Adrenal gland (tissue), 5 donors: Measurements from ENCODE around the gene CEND1.

Source experiments
- POLR2A ChIP-seq, 2 donors: fragments of 450-650 bp; IDR thresholded peaks; one replicate each; pipeline ENCODE4 v1.6.1; 2017; ENCODE audit warnings: antibody characterized with exemption in 2 of 2, mild to moderate bottlenecking in 2 of 2, moderate library complexity in 1 of 2
- TF ChIP-seq, protein P1 (sequence below), 6 experiments: fragments of 450-650 bp in 4 of 6; fragments of 200-600 bp in 2 of 6; sonication (generic) in 1 of 6; IDR thresholded peaks; 1 replicate in 5 of 6; 2 replicates in 1 of 6; pipeline versions ENCODE4 v1.5.1 to v1.8.0; 2016 to 2021; ENCODE audit warnings: antibody characterized with exemption in 6 of 6, mild to moderate bottlenecking in 2 of 6, moderate library complexity in 1 of 6
- donor health status: DM: no; HTN: no; CAD: no.

DNA sequence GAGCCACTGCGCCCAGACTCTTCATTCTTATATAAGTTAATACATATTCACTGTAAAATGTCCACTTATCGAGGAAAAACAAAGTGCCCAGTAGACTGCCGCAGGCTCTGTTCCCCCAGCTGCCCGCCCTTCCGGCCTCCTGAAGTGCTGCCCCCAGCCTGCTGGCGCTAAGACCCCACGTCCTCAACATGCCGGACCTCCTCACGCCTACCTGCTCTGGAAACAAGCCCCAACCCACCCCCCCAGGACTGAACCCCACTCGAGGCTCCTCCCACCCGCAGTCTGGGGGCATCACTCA is 13.7 kb downstream of the CEND1 start:
- TF ChIP-seq, protein P1, sequence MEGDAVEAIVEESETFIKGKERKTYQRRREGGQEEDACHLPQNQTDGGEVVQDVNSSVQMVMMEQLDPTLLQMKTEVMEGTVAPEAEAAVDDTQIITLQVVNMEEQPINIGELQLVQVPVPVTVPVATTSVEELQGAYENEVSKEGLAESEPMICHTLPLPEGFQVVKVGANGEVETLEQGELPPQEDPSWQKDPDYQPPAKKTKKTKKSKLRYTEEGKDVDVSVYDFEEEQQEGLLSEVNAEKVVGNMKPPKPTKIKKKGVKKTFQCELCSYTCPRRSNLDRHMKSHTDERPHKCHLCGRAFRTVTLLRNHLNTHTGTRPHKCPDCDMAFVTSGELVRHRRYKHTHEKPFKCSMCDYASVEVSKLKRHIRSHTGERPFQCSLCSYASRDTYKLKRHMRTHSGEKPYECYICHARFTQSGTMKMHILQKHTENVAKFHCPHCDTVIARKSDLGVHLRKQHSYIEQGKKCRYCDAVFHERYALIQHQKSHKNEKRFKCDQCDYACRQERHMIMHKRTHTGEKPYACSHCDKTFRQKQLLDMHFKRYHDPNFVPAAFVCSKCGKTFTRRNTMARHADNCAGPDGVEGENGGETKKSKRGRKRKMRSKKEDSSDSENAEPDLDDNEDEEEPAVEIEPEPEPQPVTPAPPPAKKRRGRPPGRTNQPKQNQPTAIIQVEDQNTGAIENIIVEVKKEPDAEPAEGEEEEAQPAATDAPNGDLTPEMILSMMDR (IDR thresholded peaks at IDR 0.05) = no peak
- TF ChIP-seq POLR2A (IDR thresholded peaks at IDR 0.05) = no peak
